NOMO-1 treated with DMSO at 0.1 percent for 48 hours (cell line): ENCODE measurements around the gene CRB2.

ENCODE experiments used
- DNase-seq: peaks from one replicate; lab custom pipeline; 2025; ENCODE audit not compliant: unreplicated experiment; lab: John Stamatoyannopoulos, UW

CRB2 gene

GRCh38 chr9:123361731-123362510, 5.9 kb downstream of the CRB2 start:
- DNase-seq: no peak

- DNase-seq: no peak
Measured at GRCh38 chr9:123362856-123363255, 6.9 kb downstream of the CRB2 start.

DNA sequence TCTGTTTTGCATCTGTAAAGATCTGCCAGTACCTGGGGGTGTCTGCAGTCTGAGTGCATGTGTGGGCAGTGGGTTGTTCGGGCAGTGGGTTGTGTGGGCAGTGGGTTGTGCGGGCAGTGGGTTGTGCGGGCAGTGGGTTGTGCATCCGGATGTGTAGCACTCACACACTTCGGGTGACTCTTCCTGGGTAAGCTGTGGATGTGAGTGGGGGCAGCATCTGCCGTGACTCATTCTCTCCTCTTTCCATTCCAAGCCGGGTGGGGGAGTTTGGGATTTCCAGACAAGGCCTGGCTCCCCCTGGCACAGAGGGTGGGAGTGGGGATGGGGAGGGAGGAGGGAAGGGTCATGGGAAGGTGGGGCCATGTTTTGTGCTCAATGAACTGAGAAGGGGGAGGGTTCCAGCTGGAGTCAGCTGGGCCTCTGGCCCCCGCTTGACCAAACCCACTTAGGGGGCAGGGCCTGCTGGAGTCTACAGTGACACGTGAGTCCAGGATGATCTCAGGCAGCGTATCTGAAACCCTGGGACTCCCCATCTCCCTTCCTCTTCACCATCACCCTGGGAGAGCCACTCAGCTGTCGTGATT, 8.3 kb downstream of the CRB2 start:
- DNase-seq: no peak

DNA sequence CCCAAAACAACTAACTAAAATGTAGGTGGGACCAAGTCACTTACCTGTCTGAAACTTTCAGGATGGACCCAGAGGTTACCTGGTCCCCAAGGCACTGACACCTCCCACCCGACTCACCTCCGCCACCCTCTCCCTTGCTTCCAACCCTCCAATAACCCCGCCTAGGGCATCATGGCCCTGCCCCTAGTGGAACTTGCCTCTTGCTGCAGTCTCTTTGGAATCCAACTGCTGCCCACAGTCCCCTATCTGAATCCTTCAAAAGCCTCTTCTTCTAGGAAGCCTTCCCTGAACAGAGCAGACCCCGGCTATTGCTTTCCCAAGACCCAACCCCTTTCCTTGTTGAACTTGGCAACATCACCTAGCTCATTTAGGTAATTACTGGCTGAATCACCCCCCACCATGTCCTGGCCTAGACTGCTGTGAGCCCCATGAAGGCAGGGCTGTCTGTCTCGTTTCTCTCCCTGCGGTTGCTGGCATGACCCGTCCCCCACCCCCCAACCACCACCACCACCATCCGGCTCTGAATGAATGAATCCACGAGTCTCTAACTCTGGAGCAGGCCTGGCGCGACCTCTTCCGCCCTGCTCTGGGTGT, 9.4 kb downstream of the CRB2 start:
- DNase-seq: no peak

DNA sequence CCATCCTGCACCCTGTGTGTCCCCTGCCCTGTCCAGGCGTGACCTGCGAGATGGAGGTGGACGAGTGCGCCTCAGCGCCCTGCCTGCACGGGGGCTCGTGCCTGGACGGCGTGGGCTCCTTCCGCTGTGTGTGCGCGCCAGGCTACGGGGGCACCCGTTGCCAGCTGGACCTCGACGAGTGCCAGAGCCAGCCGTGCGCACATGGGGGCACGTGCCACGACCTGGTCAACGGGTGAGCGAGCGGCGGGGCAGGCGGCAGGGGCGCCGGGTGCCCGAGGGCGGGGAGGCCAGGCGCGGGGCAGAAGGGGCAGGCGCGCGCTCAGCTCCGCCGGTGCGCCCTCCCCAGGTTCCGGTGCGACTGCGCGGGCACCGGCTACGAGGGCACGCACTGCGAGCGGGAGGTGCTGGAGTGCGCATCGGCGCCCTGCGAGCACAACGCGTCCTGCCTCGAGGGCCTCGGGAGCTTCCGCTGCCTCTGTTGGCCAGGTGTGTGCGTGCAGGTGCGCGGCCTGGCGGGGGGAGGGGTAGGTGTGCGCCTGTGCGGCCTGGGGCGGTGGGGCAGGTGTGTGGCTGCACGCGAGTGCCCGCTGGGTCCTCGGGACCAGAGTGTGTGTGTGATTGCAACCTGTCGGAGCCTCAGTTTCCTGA, 10.0 kb downstream of the CRB2 start:
- no peak for DNase-seq

GRCh38 chr9:123368023-123368422, 12.0 kb downstream of the CRB2 start:
- DNase-seq: no peak

DNA sequence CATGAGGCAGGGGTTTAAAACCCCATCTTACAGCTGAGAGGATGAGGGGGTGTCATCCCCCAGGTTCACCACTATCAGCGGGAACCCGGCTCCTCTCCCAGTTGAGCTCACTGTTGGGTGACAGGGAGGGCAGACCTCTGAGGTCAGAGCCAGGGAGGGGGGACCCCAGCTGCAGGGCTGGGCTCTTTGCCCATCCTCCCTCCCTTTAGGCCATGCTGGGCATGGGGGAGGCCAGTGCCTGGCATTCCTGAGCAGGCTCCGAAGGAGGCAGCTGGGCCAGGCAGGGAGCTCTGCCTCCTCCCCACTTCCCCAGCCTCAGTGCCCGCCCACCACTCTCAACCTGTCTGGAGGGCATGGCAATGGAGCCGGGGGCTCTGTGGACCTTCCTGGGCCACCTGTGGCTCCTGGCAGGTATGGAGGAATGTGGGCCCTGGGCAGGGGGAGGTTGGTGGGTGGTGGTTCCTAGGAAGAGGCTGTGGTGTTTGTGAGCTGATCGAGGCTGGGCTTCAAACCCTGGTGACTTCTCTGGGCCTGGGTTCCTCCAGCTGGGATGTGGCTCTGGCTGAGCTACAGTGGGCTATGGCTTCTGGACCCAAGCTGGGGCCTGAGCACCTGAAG, 12.6 kb downstream of the CRB2 start:
- DNase-seq: no peak

DNA sequence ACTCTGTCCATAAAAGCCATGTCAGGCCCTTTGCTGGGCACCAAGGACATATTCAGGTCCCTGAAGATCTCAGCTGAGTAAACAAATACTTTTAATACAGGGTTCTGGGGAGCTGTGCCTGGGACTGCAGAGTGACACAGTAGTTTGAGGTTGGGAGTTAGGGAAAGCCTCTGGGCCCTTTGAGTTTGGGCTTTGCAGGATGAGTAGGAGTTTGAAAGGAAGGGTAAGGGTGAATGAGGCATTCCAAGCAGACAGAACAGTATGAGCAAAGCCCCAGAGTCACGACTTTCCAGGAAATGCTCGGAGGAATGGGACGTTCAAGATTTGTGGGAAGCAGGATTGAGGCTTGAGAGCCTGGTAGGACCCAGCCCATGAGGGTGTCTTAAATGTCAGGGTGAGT, 13.3 kb downstream of the CRB2 start:
- no peak for DNase-seq

- no peak for DNase-seq
Measured at GRCh38 chr9:123370108-123370507, 14.1 kb downstream of the CRB2 start.

DNA sequence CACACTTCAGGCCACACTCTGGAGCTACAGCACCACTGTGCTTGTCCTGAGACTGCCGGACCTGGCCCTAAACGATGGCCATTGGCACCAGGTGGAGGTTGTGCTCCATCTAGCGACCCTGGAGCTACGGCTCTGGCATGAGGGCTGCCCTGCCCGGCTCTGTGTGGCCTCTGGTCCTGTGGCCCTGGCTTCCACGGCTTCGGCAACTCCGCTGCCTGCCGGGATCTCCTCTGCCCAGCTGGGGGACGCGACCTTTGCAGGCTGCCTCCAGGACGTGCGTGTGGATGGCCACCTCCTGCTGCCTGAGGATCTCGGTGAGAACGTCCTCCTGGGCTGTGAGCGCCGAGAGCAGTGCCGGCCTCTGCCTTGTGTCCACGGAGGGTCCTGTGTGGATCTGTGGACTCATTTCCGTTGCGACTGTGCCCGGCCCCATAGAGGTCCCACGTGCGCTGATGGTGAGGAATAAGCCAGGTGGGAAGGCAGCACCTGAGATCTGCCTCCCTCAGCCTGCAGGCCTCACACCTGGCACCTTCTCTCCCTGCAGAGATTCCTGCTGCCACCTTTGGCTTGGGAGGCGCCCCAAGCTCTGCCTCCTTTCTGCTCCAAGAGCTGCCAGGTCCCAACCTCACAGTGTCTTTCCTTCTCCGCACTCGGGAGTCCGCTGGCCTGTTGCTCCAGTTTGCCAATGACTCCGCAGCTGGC, 14.7 kb downstream of the CRB2 start:
- no peak for DNase-seq

GRCh38 chr9:123371228-123371584, 15.2 kb downstream of the CRB2 start:
- no peak for DNase-seq

DNA sequence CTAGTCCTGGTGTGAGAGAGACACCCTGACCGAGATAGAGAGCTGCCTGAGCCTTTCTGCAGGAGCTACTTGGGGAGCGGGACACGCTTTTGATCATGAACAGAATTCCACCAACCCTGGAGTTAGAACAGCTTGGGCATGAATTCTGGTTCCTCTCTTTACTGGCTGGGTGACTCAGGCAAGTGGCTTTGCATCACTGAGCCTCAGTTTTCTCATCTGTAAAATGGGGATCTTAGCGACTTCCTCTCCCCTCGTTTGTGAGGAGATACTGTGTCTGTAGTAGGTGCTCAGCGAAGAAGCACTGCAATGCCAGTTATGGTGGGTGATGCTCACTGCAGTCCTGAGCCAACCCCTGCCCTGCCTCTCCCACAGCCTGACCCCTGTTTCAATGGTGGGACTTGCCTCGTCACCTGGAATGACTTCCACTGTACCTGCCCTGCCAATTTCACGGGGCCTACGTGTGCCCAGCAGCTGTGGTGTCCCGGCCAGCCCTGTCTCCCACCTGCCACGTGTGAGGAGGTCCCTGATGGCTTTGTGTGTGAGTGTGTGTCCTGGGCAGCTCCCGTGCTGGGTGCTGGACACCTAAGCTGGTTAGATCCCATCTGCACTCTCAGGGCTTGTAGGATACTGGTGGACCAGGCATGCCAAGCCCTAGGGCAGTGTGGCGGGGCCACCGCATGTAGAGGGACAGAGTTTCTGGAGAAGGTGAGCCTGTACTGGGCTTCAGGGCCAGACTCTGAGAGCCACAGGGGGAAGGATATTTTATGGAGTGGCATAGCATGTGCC, 16.0 kb downstream of the CRB2 start:
- DNase-seq: no peak

DNA sequence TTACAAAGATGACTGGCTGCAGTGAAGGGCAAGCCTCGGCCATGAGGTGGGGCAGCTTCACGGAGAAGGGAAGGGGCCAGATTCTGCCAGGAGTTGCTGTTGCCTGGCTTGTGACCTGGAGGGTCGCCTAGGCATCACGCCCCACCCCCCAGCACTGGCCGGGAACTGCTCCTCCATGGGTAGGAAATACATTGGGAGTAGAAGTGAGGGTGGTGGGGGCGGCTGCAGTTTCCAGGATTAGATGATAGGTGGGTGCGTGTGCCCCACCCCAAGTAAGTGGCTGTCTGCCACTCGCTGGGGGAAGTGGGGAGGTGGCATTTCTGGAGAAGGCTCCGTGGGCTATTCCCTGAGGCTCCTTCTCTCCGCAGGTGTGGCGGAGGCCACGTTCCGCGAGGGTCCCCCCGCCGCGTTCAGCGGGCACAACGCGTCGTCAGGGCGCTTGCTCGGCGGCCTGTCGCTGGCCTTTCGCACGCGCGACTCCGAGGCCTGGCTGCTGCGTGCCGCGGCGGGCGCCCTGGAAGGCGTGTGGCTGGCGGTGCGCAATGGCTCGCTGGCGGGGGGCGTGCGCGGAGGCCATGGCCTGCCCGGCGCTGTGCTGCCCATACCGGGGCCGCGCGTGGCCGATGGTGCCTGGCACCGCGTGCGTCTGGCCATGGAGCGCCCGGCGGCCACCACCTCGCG, 16.9 kb downstream of the CRB2 start:
- no peak for DNase-seq

DNA sequence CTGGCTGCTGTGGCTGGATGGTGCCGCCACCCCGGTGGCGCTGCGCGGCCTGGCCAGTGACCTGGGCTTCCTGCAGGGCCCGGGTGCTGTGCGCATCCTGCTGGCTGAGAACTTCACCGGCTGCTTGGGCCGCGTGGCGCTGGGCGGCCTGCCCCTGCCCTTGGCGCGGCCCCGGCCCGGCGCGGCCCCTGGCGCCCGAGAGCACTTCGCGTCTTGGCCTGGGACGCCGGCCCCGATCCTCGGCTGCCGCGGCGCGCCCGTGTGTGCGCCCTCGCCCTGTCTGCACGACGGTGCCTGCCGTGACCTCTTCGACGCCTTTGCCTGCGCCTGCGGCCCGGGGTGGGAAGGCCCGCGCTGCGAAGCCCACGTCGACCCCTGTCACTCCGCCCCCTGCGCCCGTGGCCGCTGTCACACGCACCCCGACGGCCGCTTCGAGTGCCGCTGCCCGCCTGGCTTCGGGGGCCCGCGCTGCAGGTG, 17.5 kb downstream of the CRB2 start:
- no peak for DNase-seq

DNA sequence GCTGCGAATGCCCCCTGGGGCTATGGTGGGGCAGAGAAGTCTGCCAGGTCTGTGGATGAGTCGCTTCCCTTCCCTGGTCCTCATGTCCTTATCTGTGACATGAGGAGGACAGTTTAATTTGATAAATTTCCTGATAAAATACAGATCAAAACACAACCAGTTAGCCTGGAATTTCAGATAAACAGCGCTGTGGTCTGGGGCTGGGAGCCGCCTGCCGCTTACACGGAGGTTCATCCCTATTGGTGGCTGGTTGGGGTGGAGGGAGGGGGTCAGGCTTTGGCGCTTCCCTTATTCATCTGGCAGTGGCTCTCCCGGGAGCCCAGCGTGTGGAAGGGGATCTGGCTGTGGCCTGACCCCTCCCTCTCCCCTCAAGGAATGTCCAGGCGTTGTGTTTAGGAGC, 17.9 kb downstream of the CRB2 start:
- no peak for DNase-seq

GRCh38 chr9:123375469-123376132, 19.6 kb downstream of the CRB2 start:
- DNase-seq: no peak

GRCh38 chr9:123376218-123377071, 20.4 kb downstream of the CRB2 start:
- no peak for DNase-seq
